SK-N-MC (cell line): ENCODE measurements around the gene PRKRA.

ENCODE experiments used
- DNase-seq: peaks from one replicate; pipeline ENCODE4 v3.0.0-alpha.2; 2011; ENCODE audit warnings: low read depth, low spot score
- H3K27ac ChIP-seq: fragments of 200-600 bp; sonication (generic); 2 replicates; pipeline ENCODE4 v1.5.1; 2016; ENCODE audit warnings: mixed run types
- H3K36me3 ChIP-seq: fragments of 200-600 bp; sonication (generic); 2 replicates; pipeline ENCODE4 v1.6.1; 2017; ENCODE audit warnings: antibody characterized with exemption, low read length, mixed read lengths; ENCODE audit not compliant: insufficient read depth
- H3K4me3 ChIP-seq: fragments of 200-600 bp; sonication (generic); 2 replicates; pipeline ENCODE4 v1.5.1; 2016
- H3K9ac ChIP-seq: fragments of 200-600 bp; sonication (generic); 2 replicates; pipeline ENCODE4 v1.8.0; 2017; ENCODE audit warnings: mixed run types, mixed read lengths; ENCODE audit not compliant: insufficient read length
- H3K9me3 ChIP-seq: fragments of 200-600 bp; sonication (generic); 2 replicates; pipeline ENCODE4 v1.6.1; 2017; ENCODE audit warnings: low read depth, mild to moderate bottlenecking, antibody characterized with exemption, low read length, moderate library complexity, mixed read lengths
- EZH2 ChIP-seq: fragments of 200-600 bp; sonication (generic); IDR thresholded peaks from one replicate; pipeline ENCODE4 v1.6.1; 2017; ENCODE audit warnings: antibody characterized with exemption
- FOXP2 ChIP-seq: optimal IDR thresholded peaks from 2 replicates; pipeline ENCODE3; 2011; ENCODE audit warnings: mild to moderate bottlenecking, moderate library complexity; ENCODE audit not compliant: insufficient read depth; ENCODE audit errors: extremely low read length, control extremely low read depth
- POLR2AphosphoS5 ChIP-seq: IDR thresholded peaks from 2 replicates; pipeline ENCODE4 v1.6.1; 2012; ENCODE audit warnings: mild to moderate bottlenecking, low read depth, low read length, borderline replicate concordance

The PRKRA gene

DNA sequence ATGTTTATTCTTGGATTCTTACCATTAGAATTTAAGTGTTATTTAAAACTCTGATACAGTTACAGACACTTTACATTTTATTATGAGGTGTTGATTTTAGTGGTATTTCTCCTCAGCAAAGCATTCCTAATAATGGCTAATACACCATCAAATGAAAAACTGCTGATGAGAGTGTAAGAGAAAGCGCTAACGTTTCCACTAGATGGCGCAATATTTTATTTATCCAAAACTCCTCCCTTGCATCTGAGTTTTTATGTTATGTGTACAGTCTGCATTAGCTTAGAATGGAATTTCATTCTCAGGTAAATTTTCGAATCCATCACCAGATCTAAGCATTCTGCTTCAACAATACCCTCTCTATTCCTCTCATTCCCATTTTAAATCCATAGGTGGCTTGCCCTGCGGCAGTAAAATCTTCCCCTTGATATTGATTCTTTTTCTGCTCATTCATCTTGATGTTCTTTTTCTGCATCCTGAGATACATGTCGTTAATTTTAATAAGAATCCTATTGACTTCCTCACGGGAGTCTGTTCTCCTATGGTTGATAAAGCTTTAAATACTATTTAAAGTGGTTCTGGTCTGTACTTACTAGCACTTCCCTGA lies 53.9 kb downstream of the PRKRA start:
- Histone ChIP-seq H3K36me3 (no peaks in the 10 kb centered on the region), H3K4me3 (no peak overlapping the region), H3K9ac (no peak overlapping the region), H3K27ac (no peak overlapping the region), H3K9me3 (no peaks in the 10 kb centered on the region)
- DNase-seq, result no peak
- no peak for TF ChIP-seq FOXP2

DNA sequence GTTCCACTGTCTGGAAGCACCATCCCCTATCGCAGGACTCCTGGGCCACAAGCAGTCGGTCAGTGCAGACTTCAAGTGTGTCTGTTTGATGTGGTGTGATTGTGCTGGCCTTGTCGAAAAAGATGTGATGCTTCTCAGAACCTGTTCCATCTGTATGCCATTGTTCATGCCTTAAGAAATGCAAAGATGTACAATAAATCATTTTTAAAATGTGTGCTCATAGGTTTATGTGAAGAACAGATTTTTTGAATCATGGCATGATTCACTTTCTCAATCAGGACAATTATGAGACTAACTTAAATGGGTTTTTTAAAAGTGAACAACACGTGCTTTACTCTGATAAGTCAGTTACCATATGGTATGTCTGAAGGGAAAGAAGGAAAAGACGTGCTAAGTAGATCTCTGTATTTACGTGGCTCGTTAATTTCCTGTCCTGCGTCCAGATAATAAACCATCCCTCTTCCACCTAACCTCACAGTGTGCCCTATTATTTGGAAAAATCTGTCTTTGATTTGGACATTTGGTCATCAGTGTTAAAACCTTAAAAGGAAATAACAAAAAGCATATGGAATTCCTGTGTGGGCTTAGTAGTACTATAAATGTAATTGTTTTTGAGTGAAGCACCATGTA lies 54.9 kb downstream of the PRKRA start:
- no peak for TF ChIP-seq EZH2
- TF ChIP-seq FOXP2, result no peak
- no peak for TF ChIP-seq POLR2AphosphoS5
- H3K4me3 ChIP-seq, result no peak overlapping the region
- DNase-seq, result no peak
- H3K27ac ChIP-seq, result no peak overlapping the region
- H3K9me3 ChIP-seq, result no peaks in the 10 kb centered on the region
- H3K36me3 ChIP-seq, result no peaks in the 10 kb centered on the region
- no peak overlapping the region for H3K9ac ChIP-seq

- H3K9ac ChIP-seq, result no peak overlapping the region
- TF ChIP-seq EZH2 (no peak), POLR2AphosphoS5 (no peak), FOXP2 (no peak)
- H3K36me3 ChIP-seq, result no peaks in the 10 kb centered on the region
- no peaks in the 10 kb centered on the region for H3K9me3 ChIP-seq
- no peak for DNase-seq
- no peak overlapping the region for H3K27ac ChIP-seq
- no peak overlapping the region for H3K4me3 ChIP-seq
Observed at GRCh38 chr2:178395295-178395694, 55.7 kb downstream of the PRKRA start.

DNA sequence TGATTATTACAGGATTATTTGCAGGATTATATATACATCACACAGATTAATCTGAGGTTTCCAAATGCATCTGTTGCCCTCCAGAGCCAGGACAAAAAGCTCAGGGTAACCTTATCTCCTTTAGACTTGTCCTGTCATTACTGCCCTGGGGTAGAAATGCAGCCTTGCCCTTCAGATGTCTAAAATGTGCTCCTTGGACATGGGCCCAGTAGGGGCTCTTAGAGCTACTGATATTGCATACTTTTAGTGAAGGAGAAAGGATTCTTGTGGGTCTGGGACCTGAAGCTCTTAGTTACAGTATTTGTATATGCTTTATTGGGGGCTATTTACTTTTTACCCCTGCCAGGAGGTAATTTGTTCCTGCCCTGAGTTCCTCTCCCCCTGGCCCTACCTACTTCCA lies 56.1 kb downstream of the PRKRA start:
- TF ChIP-seq EZH2 (no peak), POLR2AphosphoS5 (no peak), FOXP2 (no peak)
- no peak overlapping the region for H3K4me3 ChIP-seq
- H3K27ac ChIP-seq, result no peak overlapping the region
- H3K9ac ChIP-seq, result no peak overlapping the region
- H3K36me3 ChIP-seq, result no peaks in the 10 kb centered on the region
- DNase-seq, result no peak
- no peaks in the 10 kb centered on the region for H3K9me3 ChIP-seq

DNA sequence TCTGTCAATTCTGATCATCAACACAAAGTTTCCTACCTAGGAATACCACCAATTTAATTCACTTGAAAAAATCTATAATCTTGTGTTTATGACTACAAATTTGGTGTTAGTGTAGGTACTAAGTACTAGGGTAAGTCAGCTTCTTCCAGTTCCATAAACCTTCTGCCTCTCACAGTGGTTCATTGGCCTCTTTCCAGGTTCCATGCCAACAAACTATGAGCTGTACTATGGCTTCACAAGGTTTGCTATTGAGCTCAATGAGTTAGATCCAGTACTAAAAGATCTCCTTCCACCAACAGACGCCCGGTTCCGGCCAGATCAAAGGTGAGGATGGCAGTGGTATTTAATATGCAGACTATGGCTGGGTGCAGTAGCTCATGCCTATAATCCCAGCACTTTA lies 58.8 kb downstream of the PRKRA start:
- Histone ChIP-seq H3K27ac (no peak overlapping the region), H3K9ac (no peak overlapping the region), H3K36me3 (no peaks in the 10 kb centered on the region), H3K9me3 (no peaks in the 10 kb centered on the region), H3K4me3 (no peak overlapping the region)
- TF ChIP-seq POLR2AphosphoS5, result no peak
- no peak for TF ChIP-seq EZH2
- no peak for TF ChIP-seq FOXP2
- no peak for DNase-seq

GRCh38 chr2:178391701-178392100 lies 59.3 kb downstream of the PRKRA start:
- H3K36me3 ChIP-seq, result no peaks in the 10 kb centered on the region

GRCh38 chr2:178388287-178388686 lies 62.7 kb downstream of the PRKRA start:
- no peaks in the 10 kb centered on the region for H3K36me3 ChIP-seq
- H3K9ac ChIP-seq, result no peak overlapping the region
- no peak overlapping the region for H3K4me3 ChIP-seq
- DNase-seq, result no peak
- no peaks in the 10 kb centered on the region for H3K9me3 ChIP-seq
- no peak for TF ChIP-seq POLR2AphosphoS5
- TF ChIP-seq FOXP2, result no peak
- no peak for TF ChIP-seq EZH2
- H3K27ac ChIP-seq, result no peak overlapping the region

More at GRCh38 chr2:178391701-178392100, 59.3 kb downstream of the PRKRA start:
- Histone ChIP-seq H3K9me3 (no peaks in the 10 kb centered on the region), H3K4me3 (no peak overlapping the region), H3K27ac (no peak overlapping the region), H3K9ac (no peak overlapping the region)
- TF ChIP-seq POLR2AphosphoS5, result no peak
- no peak for TF ChIP-seq EZH2
- TF ChIP-seq FOXP2, result no peak
- DNase-seq, result no peak

DNA sequence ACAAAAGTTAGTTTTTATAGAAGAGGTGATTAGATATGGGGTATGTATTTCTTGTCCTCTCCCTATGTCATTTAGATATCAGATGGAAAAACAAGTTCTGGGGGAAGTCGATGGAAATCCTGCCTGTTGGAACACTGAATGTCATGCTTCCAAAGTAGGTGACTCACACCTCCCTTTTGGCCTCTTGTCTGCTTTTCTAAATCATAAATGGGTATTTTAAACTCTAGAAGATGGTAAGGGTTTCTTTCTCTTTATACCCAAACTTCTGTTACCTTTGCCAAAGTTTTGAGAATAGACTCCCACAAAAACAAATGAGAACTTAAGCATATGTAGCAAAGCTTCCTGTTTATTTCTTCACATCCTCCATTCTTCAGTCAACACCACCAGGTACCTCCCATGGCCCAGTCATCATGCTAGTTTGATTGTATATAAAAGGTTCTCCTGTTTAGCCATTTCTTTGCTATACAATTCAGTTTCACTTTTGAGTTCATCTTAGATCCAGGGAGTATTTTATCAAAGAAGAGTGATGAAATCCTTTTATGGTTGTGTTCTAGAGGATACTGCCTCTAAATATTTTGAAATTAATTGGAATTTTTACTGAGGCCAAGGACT lies 63.9 kb downstream of the PRKRA start:
- no peak for TF ChIP-seq EZH2
- no peak for TF ChIP-seq FOXP2
- no peak for TF ChIP-seq POLR2AphosphoS5
- Histone ChIP-seq H3K4me3 (no peak overlapping the region), H3K9ac (no peak overlapping the region), H3K9me3 (no peaks in the 10 kb centered on the region), H3K27ac (no peak overlapping the region), H3K36me3 (no peaks in the 10 kb centered on the region)
- no peak for DNase-seq

DNA sequence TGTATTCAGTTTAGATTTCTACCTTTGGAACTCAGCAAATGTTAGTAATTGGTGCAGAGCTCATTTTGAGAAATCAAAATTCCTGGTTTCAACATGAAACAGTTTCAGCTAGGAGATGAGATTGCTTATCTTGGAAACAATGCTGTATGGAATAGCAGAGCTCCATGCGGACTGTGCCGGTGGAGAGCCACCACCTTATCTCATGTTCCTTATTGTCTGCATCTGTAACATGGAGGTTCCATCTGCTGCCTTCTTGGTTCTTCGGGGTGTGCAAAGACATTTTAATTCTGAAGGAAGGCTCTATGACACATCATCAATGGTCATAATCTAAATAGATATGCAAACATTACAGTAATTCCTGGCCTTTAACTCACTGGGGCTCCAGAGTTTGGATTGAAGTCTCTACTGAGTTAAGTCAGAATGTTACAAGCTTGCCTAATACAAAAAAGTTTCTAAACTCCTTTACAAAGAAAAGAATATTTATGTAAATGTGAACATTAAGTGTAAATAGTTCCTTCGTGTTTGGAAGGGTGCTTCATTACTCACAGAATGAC lies 65.3 kb downstream of the PRKRA start:
- TF ChIP-seq POLR2AphosphoS5, result no peak
- no peak for TF ChIP-seq EZH2
- no peak for TF ChIP-seq FOXP2
- no peaks in the 10 kb centered on the region for H3K36me3 ChIP-seq
- no peak for DNase-seq
- H3K9me3 ChIP-seq, result no peaks in the 10 kb centered on the region
- no peak overlapping the region for H3K27ac ChIP-seq
- no peak overlapping the region for H3K4me3 ChIP-seq
- H3K9ac ChIP-seq, result no peak overlapping the region
